AG04449 (cell line): ENCODE data around the gene PATJ.
"Not testable (repeated sequence)": the region's sequence is repeated elsewhere in the genome, so short reads cannot be mapped to it uniquely, and the experiment has no call there.

Source experiments
- CTCF ChIA-PET: fragments of 350-600 bp; formaldehyde crosslinking; extraction: SDS; loops from one replicate; lab custom pipeline; 2021; ENCODE audit warnings: antibody characterized with exemption; lab: Yijun Ruan, JAX
- POLR2A ChIA-PET: fragments of 400-600, 350-600 bp; formaldehyde crosslinking; extraction: SDS; loops from one replicate; lab custom pipeline; 2020; ENCODE audit warnings: antibody characterized with exemption, inconsistent platforms; lab: Yijun Ruan, JAX
- DNase-seq: peaks from one replicate; pipeline ENCODE4 v3.0.0-alpha.2; 2010; ENCODE audit warnings: low read depth, low spot score
- H3K4me3 ChIP-seq: 2 replicates; pipeline ENCODE4 v1.5.1; 2011; ENCODE audit warnings: low read depth, mild to moderate bottlenecking, control low read depth, low read length
- CTCF ChIP-seq: IDR thresholded peaks from one replicate; pipeline ENCODE4 v1.5.1; 2011; ENCODE audit warnings: mild to moderate bottlenecking, moderate library complexity, low read length, control low read depth, inconsistent platforms; ENCODE audit not compliant: insufficient read depth; ENCODE audit errors: missing control alignments

Gene PATJ

GRCh38 chr1:61842036-61842435 is 99.8 kb downstream of the PATJ start:
- TF ChIP-seq CTCF: no peak
- CTCF ChIA-PET: interaction anchor here (1.2 to 3.3 kb wide), 5 partner anchors 9 to 994 kb away, joined by 3 to 23 read pairs (median 4); no protein-coding TSS in a partner anchor
- H3K4me3 ChIP-seq: no peak overlapping the region
- DNase-seq: no peak
- POLR2A ChIA-PET: no interaction called here

GRCh38 chr1:61842863-61843514 is 100.7 kb downstream of the PATJ start:
- POLR2A ChIA-PET: no interaction called here
- CTCF ChIA-PET: interaction anchor here (0.7 to 3.3 kb wide), 5 partner anchors 8 to 995 kb away, joined by 3 to 23 read pairs (median 4); no protein-coding TSS in a partner anchor
- DNase-seq: no peak
- H3K4me3 ChIP-seq: no peak overlapping the region
- peak; percentile 11 for TF ChIP-seq CTCF

GRCh38 chr1:61844006-61844405 is 101.7 kb downstream of the PATJ start:
- no peak overlapping the region for H3K4me3 ChIP-seq
- no peak for TF ChIP-seq CTCF
- ChIA-PET POLR2A (no interaction called here), CTCF (interaction anchor here (0.8 to 0.9 kb wide), 2 partner anchors 23 to 794 kb away, joined by 3 read pairs; no protein-coding TSS in a partner anchor)
- no peak for DNase-seq

- POLR2A ChIA-PET, H3K4me3 ChIP-seq, DNase-seq: not testable (repeated sequence)
- CTCF ChIA-PET: interaction anchor here (0.8 to 1.0 kb wide), 3 partner anchors 9 to 795 kb away, joined by 3 to 5 read pairs (median 3); no protein-coding TSS in a partner anchor
Measured at GRCh38 chr1:61844664-61845063, 102.4 kb downstream of the PATJ start.

GRCh38 chr1:61851235-61851634 is 109.0 kb downstream of the PATJ start:
- ChIA-PET POLR2A (no interaction called here), CTCF (interaction anchor here (0.7 to 6.1 kb wide), 16 partner anchors 9 to 1002 kb away, joined by 3 to 43 read pairs (median 3); no protein-coding TSS in a partner anchor)
- TF ChIP-seq CTCF: no peak
- no peak overlapping the region for H3K4me3 ChIP-seq
- DNase-seq: no peak

- H3K4me3 ChIP-seq: no peak overlapping the region
- POLR2A ChIA-PET: no interaction called here
- CTCF ChIA-PET: interaction anchor here (0.9 to 6.1 kb wide), 19 partner anchors 9 to 1878 kb away, joined by 3 to 43 read pairs (median 5); no protein-coding TSS in a partner anchor
- DNase-seq: peak; percentile 17
- TF ChIP-seq CTCF: peak; percentile 45
Measured at GRCh38 chr1:61851849-61852669, 109.8 kb downstream of the PATJ start.
